Measurements from ENCODE around the gene MYL9. TPM values are rescaled to one million over a fixed set of nuclear protein-coding genes. Genes with fewer than 3 reads are reported as not detected.

The MYL9 gene
- total and polyA plus RNA-seq, 2 of the 4 experiments (the other 2 are of a cell fraction), result 97.5 to 425 TPM

- Histone ChIP-seq H2AK9ac (replicated peaks; ENCODE audit: low read depth, low read length, poor library complexity) (no peak overlapping the region), H3K14ac (replicated peaks; ENCODE audit: low read depth, low read length) (no peak overlapping the region), H2AFZ (replicated peaks; ENCODE audit: low read length, poor library complexity) (no peak overlapping the region), H2BK5ac (ENCODE audit: low read depth, low read length, poor library complexity, severe bottlenecking) (no peak overlapping the region), H3K36me3 (ENCODE audit: control insufficient read depth, insufficient read depth, low read length) (peaks cover 16% of the 10 kb centered on the region), H3K9ac (ENCODE audit: low read depth, low read length) (no peak overlapping the region), H3K9me1 (ENCODE audit: insufficient read depth, low read length) (no peaks in the 10 kb centered on the region), H4K91ac (ENCODE audit: insufficient read depth, low read depth, low read length) (no peak overlapping the region), H4K5ac (ENCODE audit: low read depth, low read length) (no peak overlapping the region), H2BK120ac (ENCODE audit: low read depth, low read length) (no peak overlapping the region), H2BK15ac (ENCODE audit: low read depth, low read length) (no peak overlapping the region), H3K18ac (ENCODE audit: low read depth, low read length) (no peak overlapping the region), H3K4me2 (ENCODE audit: low read depth, low read length) (no peak overlapping the region), H4K20me1 (ENCODE audit: insufficient read depth, low read length) (no peaks in the 10 kb centered on the region; the same call in 1 of the 2 replicates), H3K27me3 (ENCODE audit: control insufficient read depth, insufficient read depth, low read length) (no peaks in the 10 kb centered on the region), H3K23ac (ENCODE audit: low read depth, low read length) (no peak overlapping the region), H3K56ac (ENCODE audit: extremely low read depth, insufficient read depth, low read length) (no peak overlapping the region), H3K4me3 (ENCODE audit: insufficient read depth, low read depth, low read length) (no peak overlapping the region), H4K8ac (ENCODE audit: low read depth in 2 of 2, low read length in 2 of 2) (no peak overlapping the region), H3K79me1 (ENCODE audit: low read depth in 1 of 2, low read length in 2 of 2) (no peaks in the 10 kb centered on the region), H3K4ac (ENCODE audit: low read depth, low read length) (no peak overlapping the region), H2BK20ac (ENCODE audit: low read depth, low read length) (no peak overlapping the region), H3K9me3 (ENCODE audit: control insufficient read depth, insufficient read depth, low read length) (no peaks in the 10 kb centered on the region), H3K4me1 (ENCODE audit: control insufficient read depth, insufficient read depth, low read length) (no peaks in the 10 kb centered on the region), H3K27ac (ENCODE audit: insufficient read depth, low read length) (no peak overlapping the region), H2AK5ac (ENCODE audit: low read depth, low read length) (no peak overlapping the region)
- dilution Hi-C loops (cut with HindIII; ENCODE audit: low sequenced_read_pairs, unreplicated experiment), result no loop called here
- ChIA-PET CTCF (no interaction called here), POLR2A (ENCODE audit: unreplicated experiment) (no interaction called here)
- ATAC-seq (ENCODE audit: low read depth) (no peak), DNase-seq (no peak)
- no TSS peak for BruUV-seq (replicated peaks)
- in situ Hi-C loops (cut with MboI; ENCODE audit: low sequenced_read_pairs), result no loop called here
- intact Hi-C loops (cut with micrococcal nuclease), result no loop called here
- TF ChIP-seq NFE2L2 (IDR thresholded peaks at IDR 0.05; ENCODE audit: low read depth, low read length) (no peak), CEBPB (IDR thresholded peaks at IDR 0.05; ENCODE audit: low read depth, low read length) (no peak), MXI1 (IDR thresholded peaks at IDR 0.05; ENCODE audit: borderline replicate concordance, low read depth, low read length) (no peak), MAFK (IDR thresholded peaks at IDR 0.05; ENCODE audit: low read depth, low read length) (no peak), MAZ (IDR thresholded peaks at IDR 0.05; ENCODE audit: borderline replicate concordance, low read depth, low read length) (no peak), ELK1 (IDR thresholded peaks at IDR 0.05; ENCODE audit: borderline replicate concordance, low read depth, low read length) (no peak), CTCF (conservative IDR thresholded peaks at IDR 0.05; ENCODE audit: low read depth, low read length) (no peak), RCOR1 (IDR thresholded peaks at IDR 0.05; ENCODE audit: insufficient replicate concordance, low read length) (no peak), POLR2A (IDR thresholded peaks at IDR 0.05; ENCODE audit: low read depth, low read length) (no peak), SMC3 (IDR thresholded peaks at IDR 0.05; ENCODE audit: low read depth, low read length) (no peak)
- 52% methylated on average over 4 of the region's 5 CpGs; no CpG with 5 or more reads in 1 of the 2 experiments for WGBS, 2 experiments (ENCODE audit: extremely low coverage in 2 of 2, insufficient read length in 1 of 2)
Measured at GRCh38 chr20:36591281-36591680, 50.0 kb downstream of the MYL9 start.
